ENCODE results near the gene PIWIL4.
"Not testable (repeated sequence)": the region's sequence is repeated elsewhere in the genome, so short reads cannot be mapped to it uniquely, and the experiment has no call there.

Gene PIWIL4

DNA sequence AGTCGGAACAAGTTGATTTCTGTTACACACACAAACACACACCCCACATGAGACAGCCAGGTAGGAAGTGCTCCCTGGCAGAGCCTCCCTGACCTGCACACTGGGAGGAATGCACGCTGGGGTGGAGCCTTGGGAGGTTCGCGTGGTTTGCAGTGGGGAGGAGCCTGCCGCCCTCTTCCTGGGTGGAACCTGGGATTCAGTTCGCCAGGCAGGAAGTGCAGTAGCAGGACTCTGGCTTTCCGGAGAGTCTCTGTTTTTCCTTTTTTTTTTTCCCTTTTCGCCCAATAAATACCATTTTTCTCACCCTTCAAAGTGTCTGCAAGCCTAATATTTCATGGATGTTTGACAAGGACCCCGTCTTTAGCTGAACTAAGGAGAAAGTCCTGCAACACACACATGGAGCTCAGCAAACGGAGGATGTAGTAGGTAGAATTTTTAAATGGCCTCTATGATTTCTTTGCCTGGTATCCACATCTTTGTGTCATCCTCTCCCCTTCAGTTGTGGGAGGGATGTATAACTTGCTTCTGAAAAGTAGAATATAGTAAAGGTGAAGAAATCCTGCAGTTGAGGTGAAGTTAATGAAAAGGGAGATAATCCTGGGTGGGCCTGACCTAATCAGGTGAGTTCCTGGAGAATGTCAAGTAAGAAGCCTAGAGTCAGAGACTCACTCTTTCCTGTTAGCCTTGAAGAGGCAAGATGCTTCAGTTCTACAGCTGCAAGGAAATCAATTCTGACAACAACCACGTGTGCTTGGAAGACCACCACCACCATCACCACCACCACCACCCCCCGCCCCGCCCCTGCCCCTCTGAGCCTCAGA, 72.9 kb downstream of the PIWIL4 start:
- no peaks in the 10 kb centered on the region for H3K27me3 ChIP-seq (ENCODE audit: control insufficient read depth, insufficient read depth, low read length)
- peaks cover 36% of the 10 kb centered on the region; the same call in 1 of the 2 replicates for H3K4me1 ChIP-seq (ENCODE audit: control insufficient read depth, insufficient read depth, low read length)
- H3K36me3 ChIP-seq (ENCODE audit: control insufficient read depth, insufficient read depth, low read length), result peaks cover 13% of the 10 kb centered on the region; the same call in 1 of the 2 replicates
- H3K9me3 ChIP-seq (ENCODE audit: control insufficient read depth, insufficient read depth, low read depth, low read length), result no peaks in the 10 kb centered on the region
- peak overlapping the region; percentile 68 for H3K9ac ChIP-seq (ENCODE audit: low read length)
- H3K4me3 ChIP-seq (ENCODE audit: low read depth, low read length), result peak overlapping the region; percentile 51; the same call in 1 of the 2 replicates
- peak overlapping the region; percentile 65; the same call in 1 of the 2 replicates for H3K27ac ChIP-seq (ENCODE audit: low read depth, low read length)

DNA sequence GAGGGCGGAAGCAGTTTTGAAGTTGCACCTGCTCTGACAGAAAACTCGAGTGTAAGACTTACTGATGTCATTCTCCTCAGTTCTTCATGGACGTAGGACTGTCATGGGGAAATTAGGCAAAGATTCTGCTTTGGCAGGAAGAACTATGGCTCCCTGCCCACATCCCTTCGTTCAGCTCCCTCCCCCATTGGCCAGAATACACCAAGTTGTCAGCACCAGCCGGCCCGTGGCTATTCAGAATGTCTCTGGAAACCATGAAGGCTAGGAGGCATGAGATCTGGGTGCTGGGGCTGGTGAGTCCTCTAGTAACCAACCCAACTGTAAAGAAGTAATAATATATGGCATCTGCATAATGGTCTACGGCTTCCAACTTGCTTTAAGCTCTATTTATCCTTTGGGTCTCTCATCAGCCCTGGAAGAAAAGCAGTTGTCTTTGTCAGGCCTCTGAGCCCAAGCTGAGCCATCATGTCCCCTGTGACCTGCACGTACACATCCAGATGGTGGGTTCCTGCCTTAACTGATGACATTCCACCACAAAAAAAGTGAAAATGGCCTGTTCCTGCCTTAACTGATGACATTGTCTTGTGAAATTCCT, 74.1 kb downstream of the PIWIL4 start:
- Histone ChIP-seq H3K4me1 (ENCODE audit: control insufficient read depth, insufficient read depth, low read length) (peaks cover 35% of the 10 kb centered on the region; the same call in 1 of the 2 replicates), H3K9ac (ENCODE audit: low read length) (peak overlapping the region; percentile 69), H3K36me3 (ENCODE audit: control insufficient read depth, insufficient read depth, low read length) (peaks cover 17% of the 10 kb centered on the region; the same call in 1 of the 2 replicates), H3K27ac (ENCODE audit: low read depth, low read length) (peak overlapping the region; percentile 83; the same call in 1 of the 2 replicates), H3K9me3 (ENCODE audit: control insufficient read depth, insufficient read depth, low read depth, low read length) (no peaks in the 10 kb centered on the region), H3K4me3 (ENCODE audit: low read depth, low read length) (peak overlapping the region; percentile 41; the same call in 1 of the 2 replicates), H3K27me3 (ENCODE audit: control insufficient read depth, insufficient read depth, low read length) (no peaks in the 10 kb centered on the region)

DNA sequence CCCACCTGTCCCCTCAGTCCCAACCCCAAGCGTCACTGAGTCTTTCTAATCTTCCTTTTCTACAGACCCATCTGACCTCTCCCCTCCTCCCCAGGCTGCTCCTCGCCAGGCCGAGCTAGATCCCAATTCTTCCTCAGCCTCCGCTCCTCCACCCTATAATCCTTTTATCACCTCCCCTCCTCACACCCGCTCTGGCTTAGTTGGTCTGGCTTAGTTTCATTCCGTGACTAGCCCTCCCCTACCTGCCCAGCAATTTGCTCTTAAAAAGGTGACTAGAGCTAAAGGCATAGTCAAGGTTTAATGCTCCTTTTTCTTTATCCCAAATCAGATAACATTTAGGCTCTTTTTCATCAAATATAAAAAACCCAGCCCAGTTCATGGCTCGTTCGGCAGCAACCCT, 76.0 kb downstream of the PIWIL4 start:
- H3K27me3 ChIP-seq (ENCODE audit: control insufficient read depth, insufficient read depth, low read length), result not testable (repeated sequence)

DNA sequence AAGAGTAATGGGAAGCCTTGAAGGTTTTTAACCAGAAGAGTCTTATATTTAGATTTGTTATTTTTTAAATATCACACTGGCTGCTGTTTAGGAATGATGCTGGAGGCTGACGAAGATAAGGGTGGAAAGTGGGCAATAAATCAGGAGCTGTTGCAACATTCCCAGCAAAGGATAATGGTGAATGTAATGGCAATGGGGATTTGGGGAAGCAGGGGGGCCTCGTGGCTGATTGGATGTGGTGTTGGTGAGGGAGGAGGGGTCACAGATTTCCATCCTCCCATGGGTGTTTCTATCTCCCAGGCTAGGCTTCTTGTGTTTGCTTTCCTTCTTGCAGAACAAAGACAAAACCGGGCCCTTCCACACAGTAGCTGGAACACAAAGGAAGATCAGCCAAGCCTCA, 80.8 kb downstream of the PIWIL4 start:
- Histone ChIP-seq H3K36me3 (ENCODE audit: control insufficient read depth, insufficient read depth, low read length) (peaks cover 62% of the 10 kb centered on the region), H3K9ac (ENCODE audit: low read length) (peak overlapping the region; percentile 82), H3K9me3 (ENCODE audit: control insufficient read depth, insufficient read depth, low read depth, low read length) (no peaks in the 10 kb centered on the region), H3K4me3 (ENCODE audit: low read depth, low read length) (peak overlapping the region; percentile 20; the same call in 1 of the 2 replicates), H3K27me3 (ENCODE audit: control insufficient read depth, insufficient read depth, low read length) (no peaks in the 10 kb centered on the region), H3K27ac (ENCODE audit: low read depth, low read length) (peak overlapping the region; percentile 75; the same call in 1 of the 2 replicates), H3K4me1 (ENCODE audit: control insufficient read depth, insufficient read depth, low read length) (peaks cover 50% of the 10 kb centered on the region)

More for the DNA sequence above, 76.0 kb downstream of the PIWIL4 start:
- peak overlapping the region; percentile 63 for H3K4me3 ChIP-seq (ENCODE audit: low read depth, low read length)
- H3K9ac ChIP-seq (ENCODE audit: low read length), result peak overlapping the region; percentile 86
- peak overlapping the region; percentile 64; the same call in 1 of the 2 replicates for H3K27ac ChIP-seq (ENCODE audit: low read depth, low read length)
- H3K4me1 ChIP-seq (ENCODE audit: control insufficient read depth, insufficient read depth, low read length), result peaks cover 36% of the 10 kb centered on the region
- peaks cover 23% of the 10 kb centered on the region; the same call in 1 of the 2 replicates for H3K36me3 ChIP-seq (ENCODE audit: control insufficient read depth, insufficient read depth, low read length)
- not testable (repeated sequence) for H3K9me3 ChIP-seq (ENCODE audit: control insufficient read depth, insufficient read depth, low read depth, low read length)

- Histone ChIP-seq H3K9me3 (ENCODE audit: control insufficient read depth, insufficient read depth, low read depth, low read length) (no peaks in the 10 kb centered on the region), H3K27me3 (ENCODE audit: control insufficient read depth, insufficient read depth, low read length) (no peaks in the 10 kb centered on the region), H3K4me1 (ENCODE audit: control insufficient read depth, insufficient read depth, low read length) (peaks cover 50% of the 10 kb centered on the region), H3K4me3 (ENCODE audit: low read depth, low read length) (peak overlapping the region; percentile 20; the same call in 1 of the 2 replicates), H3K9ac (ENCODE audit: low read length) (peak overlapping the region; percentile 82), H3K36me3 (ENCODE audit: control insufficient read depth, insufficient read depth, low read length) (peaks cover 66% of the 10 kb centered on the region), H3K27ac (ENCODE audit: low read depth, low read length) (peak overlapping the region; percentile 75; the same call in 1 of the 2 replicates)
Observed at GRCh38 chr11:94648789-94649188, 81.6 kb downstream of the PIWIL4 start.

GRCh38 chr11:94649254-94649653, 82.1 kb downstream of the PIWIL4 start:
- Histone ChIP-seq H3K36me3 (ENCODE audit: control insufficient read depth, insufficient read depth, low read length) (peaks cover 66% of the 10 kb centered on the region), H3K9ac (ENCODE audit: low read length) (peak overlapping the region; percentile 82), H3K4me3 (ENCODE audit: low read depth, low read length) (peak overlapping the region; percentile 20; the same call in 1 of the 2 replicates), H3K27ac (ENCODE audit: low read depth, low read length) (peak overlapping the region; percentile 75; the same call in 1 of the 2 replicates), H3K9me3 (ENCODE audit: control insufficient read depth, insufficient read depth, low read depth, low read length) (no peaks in the 10 kb centered on the region), H3K4me1 (ENCODE audit: control insufficient read depth, insufficient read depth, low read length) (peaks cover 50% of the 10 kb centered on the region), H3K27me3 (ENCODE audit: control insufficient read depth, insufficient read depth, low read length) (no peaks in the 10 kb centered on the region)

DNA sequence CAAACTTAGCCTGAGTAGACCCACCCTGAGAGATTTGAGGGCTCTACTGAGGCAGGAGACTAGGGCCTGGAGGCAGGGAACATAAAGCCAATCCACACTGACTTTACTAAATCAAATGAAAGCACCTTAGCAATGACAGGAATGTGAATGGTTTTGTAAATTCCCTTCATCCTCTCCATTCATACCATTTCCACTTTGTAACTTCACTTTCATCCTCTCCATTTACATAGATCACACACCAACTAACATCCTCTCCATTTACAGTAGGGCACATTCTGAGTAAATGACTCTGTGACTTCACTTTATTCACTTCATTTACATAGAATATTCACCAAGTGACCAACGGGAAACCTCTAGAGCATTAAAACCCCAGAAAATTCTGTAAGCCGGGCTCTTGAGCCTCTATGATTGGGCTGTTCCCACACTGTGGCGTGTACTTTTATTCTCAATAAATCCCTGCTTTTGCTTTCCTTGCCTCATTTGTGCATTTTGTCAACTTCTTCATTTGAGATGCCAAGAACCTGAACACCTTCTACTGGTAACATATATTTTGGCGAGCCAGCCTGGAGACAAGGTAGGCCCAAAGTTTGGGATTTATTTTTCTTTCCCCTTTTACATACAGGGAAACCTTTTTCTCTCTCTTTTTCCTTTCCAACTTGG, 82.9 kb downstream of the PIWIL4 start:
- Histone ChIP-seq H3K4me3 (ENCODE audit: low read depth, low read length) (peak overlapping the region; percentile 47), H3K4me1 (ENCODE audit: control insufficient read depth, insufficient read depth, low read length) (peaks cover 55% of the 10 kb centered on the region), H3K9me3 (ENCODE audit: control insufficient read depth, insufficient read depth, low read depth, low read length) (no peaks in the 10 kb centered on the region), H3K27me3 (ENCODE audit: control insufficient read depth, insufficient read depth, low read length) (no peaks in the 10 kb centered on the region), H3K9ac (ENCODE audit: low read length) (peak overlapping the region; percentile 85), H3K27ac (ENCODE audit: low read depth, low read length) (peak overlapping the region; percentile 93), H3K36me3 (ENCODE audit: control insufficient read depth, insufficient read depth, low read length) (peaks cover 75% of the 10 kb centered on the region)

- Histone ChIP-seq H3K36me3 (ENCODE audit: control insufficient read depth, insufficient read depth, low read length) (peaks cover 78% of the 10 kb centered on the region), H3K9me3 (ENCODE audit: control insufficient read depth, insufficient read depth, low read depth, low read length) (no peaks in the 10 kb centered on the region), H3K9ac (ENCODE audit: low read length) (peak overlapping the region; percentile 85), H3K27ac (ENCODE audit: low read depth, low read length) (peak overlapping the region; percentile 93), H3K27me3 (ENCODE audit: control insufficient read depth, insufficient read depth, low read length) (no peaks in the 10 kb centered on the region), H3K4me1 (ENCODE audit: control insufficient read depth, insufficient read depth, low read length) (peaks cover 61% of the 10 kb centered on the region), H3K4me3 (ENCODE audit: low read depth, low read length) (peak overlapping the region; percentile 47)
Observed at GRCh38 chr11:94650756-94651155, 83.6 kb downstream of the PIWIL4 start.

- no peaks in the 10 kb centered on the region for H3K9me3 ChIP-seq (ENCODE audit: control insufficient read depth, insufficient read depth, low read depth, low read length)
- H3K9ac ChIP-seq (ENCODE audit: low read length), result peak overlapping the region; percentile 85
- peak overlapping the region; percentile 7; the same call in 1 of the 2 replicates for H3K27ac ChIP-seq (ENCODE audit: low read depth, low read length)
Observed at GRCh38 chr11:94652735-94653284, 85.6 kb downstream of the PIWIL4 start.

DNA sequence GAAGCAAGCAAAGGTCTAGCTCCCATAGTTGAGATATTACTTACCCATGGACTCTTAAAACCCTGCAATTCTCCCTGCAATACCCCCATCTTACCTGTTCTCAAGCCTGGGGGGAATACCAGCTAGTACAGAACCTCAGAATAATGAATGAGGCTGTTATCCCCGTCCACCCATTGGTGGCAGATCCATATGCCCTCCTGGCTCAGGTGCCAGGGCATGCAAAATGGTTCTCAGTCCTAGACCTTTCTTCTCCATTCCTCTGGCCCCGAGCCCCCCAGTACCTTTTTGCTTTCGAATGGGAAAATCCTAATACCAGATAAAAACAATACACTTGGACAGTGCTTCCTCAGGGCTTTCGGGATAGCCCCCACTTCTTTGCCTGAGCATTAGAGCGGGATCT, 86.4 kb downstream of the PIWIL4 start:
- H3K36me3 ChIP-seq (ENCODE audit: control insufficient read depth, insufficient read depth, low read length), result peaks cover 88% of the 10 kb centered on the region
- H3K9me3 ChIP-seq (ENCODE audit: control insufficient read depth, insufficient read depth, low read depth, low read length), result no peaks in the 10 kb centered on the region
- peaks cover 72% of the 10 kb centered on the region for H3K4me1 ChIP-seq (ENCODE audit: control insufficient read depth, insufficient read depth, low read length)
- H3K4me3 ChIP-seq (ENCODE audit: low read depth, low read length), result no peak overlapping the region
- peak overlapping the region; percentile 22 for H3K9ac ChIP-seq (ENCODE audit: low read length)
- H3K27ac ChIP-seq (ENCODE audit: low read depth, low read length), result no peak overlapping the region; the same call in 1 of the 2 replicates
- H3K27me3 ChIP-seq (ENCODE audit: control insufficient read depth, insufficient read depth, low read length), result no peaks in the 10 kb centered on the region

More at GRCh38 chr11:94652735-94653284, 85.6 kb downstream of the PIWIL4 start:
- peaks cover 89% of the 10 kb centered on the region for H3K36me3 ChIP-seq (ENCODE audit: control insufficient read depth, insufficient read depth, low read length)
- H3K4me1 ChIP-seq (ENCODE audit: control insufficient read depth, insufficient read depth, low read length), result peaks cover 73% of the 10 kb centered on the region
- no peaks in the 10 kb centered on the region for H3K27me3 ChIP-seq (ENCODE audit: control insufficient read depth, insufficient read depth, low read length)
- H3K4me3 ChIP-seq (ENCODE audit: low read depth, low read length), result peak overlapping the region; percentile 47
